Activated CD4-positive, alpha-beta T cell treated with anti-CD3 and anti-CD28 coated beads for 4 hours (primary cell): ENCODE results near the gene WNT1.
A peak's percentile ranks its signal among the peaks of the same experiment; 100 is the strongest.

ENCODE experiments used
- DNase-seq, 2 donors: peaks; one replicate each; pipeline ENCODE4 v3.0.0-alpha.2; 2020

The WNT1 gene

GRCh38 chr12:48981757-48982157, 3.6 kb downstream of the WNT1 start:
- no peak for DNase-seq

- DNase-seq = no peak
Observed at GRCh38 chr12:48982397-48983080, 4.4 kb downstream of the WNT1 start.

GRCh38 chr12:48985475-48985897, 7.4 kb downstream of the WNT1 start:
- no peak for DNase-seq

- DNase-seq = no peak
Observed at GRCh38 chr12:48985901-48986300, 7.8 kb downstream of the WNT1 start.

- no peak for DNase-seq
Observed at GRCh38 chr12:48986720-48987291, 8.7 kb downstream of the WNT1 start.

GRCh38 chr12:48988030-48988649, 10.0 kb downstream of the WNT1 start:
- DNase-seq = peak; percentile 61 to 72

- DNase-seq = no peak
Observed at GRCh38 chr12:48990552-48990951, 12.4 kb downstream of the WNT1 start.

- DNase-seq = no peak
Observed at GRCh38 chr12:48991247-48992050, 13.3 kb downstream of the WNT1 start.

- DNase-seq = no peak
Observed at GRCh38 chr12:48993787-48994186, 15.7 kb downstream of the WNT1 start.

- DNase-seq = no peak
Observed at GRCh38 chr12:48994224-48995085, 16.3 kb downstream of the WNT1 start.

GRCh38 chr12:48995086-48995879, 17.2 kb downstream of the WNT1 start:
- peak in 1 of 2 donors; percentile 53 for DNase-seq

- peak; percentile 65 to 68 for DNase-seq
Observed at GRCh38 chr12:48996794-48997718, 18.9 kb downstream of the WNT1 start.

- peak; percentile 18 to 32 for DNase-seq
Observed at GRCh38 chr12:48997719-48998496, 19.8 kb downstream of the WNT1 start.

GRCh38 chr12:48998497-48999353, 20.6 kb downstream of the WNT1 start:
- DNase-seq = peak; percentile 31 to 48

GRCh38 chr12:48999371-49000131, 21.4 kb downstream of the WNT1 start, which contains the start of gene DDN:
DDN (minus strand) TSS chr12:48999375; CDS start chr12:48999287, 88 bp downstream.
- peak; percentile 34 to 46 for DNase-seq

GRCh38 chr12:49000346-49000745, 22.2 kb downstream of the WNT1 start:
- no peak for DNase-seq

- DNase-seq = no peak
Observed at GRCh38 chr12:49008943-49009342, 30.8 kb downstream of the WNT1 start.
